GDM1 (cell line): ENCODE results near the gene IGSF3.
"Not testable (repeated sequence)": the region's sequence is repeated elsewhere in the genome, so short reads cannot be mapped to it uniquely, and the experiment has no call there.

Experiments used
- DNase-seq: peaks from one replicate; lab custom pipeline; 2025; lab: John Stamatoyannopoulos, UW

The IGSF3 gene

DNA sequence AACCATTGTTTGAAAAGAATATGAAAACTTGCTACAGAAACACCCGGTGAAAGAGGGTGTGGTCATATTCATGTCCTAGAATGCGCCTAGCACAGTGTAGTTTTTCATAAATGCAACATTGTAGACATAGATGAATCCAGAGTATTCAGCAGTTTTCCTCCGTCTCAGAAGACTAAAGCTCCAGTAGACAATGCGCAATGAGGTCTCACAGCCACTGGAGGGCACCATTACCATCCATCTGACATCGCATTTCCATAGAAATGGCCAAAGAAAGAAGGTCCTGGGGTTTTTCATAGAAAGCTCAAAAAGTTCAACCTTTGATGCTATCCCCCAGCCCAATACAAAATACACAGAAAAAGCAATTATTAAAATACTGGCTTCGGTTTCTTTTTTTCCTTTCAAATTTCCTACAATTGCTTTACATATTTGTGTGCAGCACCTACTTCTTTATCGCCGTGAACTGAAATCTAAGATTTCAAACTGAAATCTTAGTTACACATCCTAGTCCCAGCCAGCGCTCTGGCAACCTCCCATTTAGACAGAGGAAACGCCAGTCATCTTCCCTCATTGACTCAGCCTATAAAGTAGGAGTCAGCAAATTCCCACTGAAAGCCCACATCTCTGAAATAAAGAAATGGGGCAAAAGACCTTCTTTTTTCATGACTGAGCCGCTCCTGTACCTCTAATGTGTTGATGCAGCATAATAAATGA lies 92.8 kb downstream of the IGSF3 start:
- peak; percentile 59 for DNase-seq

DNA sequence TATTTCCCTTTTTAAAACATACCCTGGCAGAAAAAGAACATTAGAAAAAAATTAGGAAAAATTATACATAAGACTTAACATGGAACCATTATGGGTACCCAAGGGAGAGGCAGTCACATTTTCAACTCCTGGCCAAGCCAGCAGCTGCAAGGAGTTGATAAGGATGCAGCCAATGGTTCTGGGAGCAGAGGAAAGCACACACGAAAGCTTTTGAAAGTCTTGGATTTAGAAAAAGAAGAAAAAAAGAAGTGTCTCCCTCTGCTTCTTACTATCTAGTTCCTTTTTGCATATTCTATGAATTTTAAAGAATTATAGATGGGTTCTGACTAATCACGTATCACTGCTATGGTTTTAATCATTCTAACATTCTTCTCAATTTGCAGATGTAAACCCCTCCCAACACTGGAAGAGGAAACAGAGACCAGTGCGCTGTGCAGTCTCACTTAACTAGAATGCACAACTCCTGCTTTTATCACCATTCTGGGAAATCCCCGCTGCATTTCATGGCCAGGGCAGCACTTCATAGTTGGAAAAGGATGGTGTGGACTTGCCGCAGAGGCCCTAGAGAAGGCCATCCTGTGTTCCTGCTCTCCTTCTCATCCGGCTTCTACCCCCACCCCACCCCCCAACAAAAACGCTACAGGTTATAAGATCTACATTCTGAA lies 94.0 kb downstream of the IGSF3 start:
- DNase-seq = no peak

- DNase-seq = no peak
These were observed 94.6 kb downstream of the IGSF3 start for GRCh38 chr1:116572771-116573430.

GRCh38 chr1:116572099-116572498 lies 95.4 kb downstream of the IGSF3 start:
- DNase-seq = no peak

GRCh38 chr1:116571215-116571919 lies 96.2 kb downstream of the IGSF3 start:
- no peak for DNase-seq

- DNase-seq = peak; percentile 87
These were observed 96.9 kb downstream of the IGSF3 start, which contains the start of gene CD58 for GRCh38 chr1:116570358-116571214. CD58 (minus strand) TSS chr1:116571026; CDS start chr1:116570972, 54 bp downstream.

DNA sequence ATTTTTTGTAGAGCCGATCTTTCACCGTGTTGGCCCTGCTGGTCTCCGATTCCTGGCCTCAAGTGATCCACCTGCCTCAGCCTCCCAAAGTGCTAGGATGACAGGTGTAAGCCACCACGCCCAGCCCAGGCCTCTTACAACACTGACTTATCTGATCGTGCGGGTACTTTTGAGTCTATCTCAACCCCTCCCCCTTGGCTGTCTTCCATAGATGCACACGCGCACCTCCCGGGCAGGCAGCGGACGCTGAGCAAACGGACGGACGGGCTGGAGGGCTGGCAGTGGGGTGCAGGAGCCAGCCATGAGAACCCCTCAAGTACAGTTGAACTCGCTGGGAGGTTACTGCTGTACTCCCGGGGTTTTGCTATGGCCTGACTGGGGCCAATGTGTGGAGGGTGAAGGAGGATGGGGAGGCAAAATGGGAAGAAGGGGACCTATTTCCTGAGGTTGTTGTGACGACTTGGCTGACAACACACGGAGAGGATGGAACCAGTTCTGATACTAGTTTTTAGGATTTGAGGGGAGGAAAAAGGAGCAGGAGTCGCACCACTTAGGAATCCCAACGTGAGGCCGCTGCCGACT lies 97.7 kb downstream of the IGSF3 start:
- DNase-seq = no peak

- DNase-seq = no peak
These were observed 98.2 kb downstream of the IGSF3 start for GRCh38 chr1:116569381-116569670.

DNA sequence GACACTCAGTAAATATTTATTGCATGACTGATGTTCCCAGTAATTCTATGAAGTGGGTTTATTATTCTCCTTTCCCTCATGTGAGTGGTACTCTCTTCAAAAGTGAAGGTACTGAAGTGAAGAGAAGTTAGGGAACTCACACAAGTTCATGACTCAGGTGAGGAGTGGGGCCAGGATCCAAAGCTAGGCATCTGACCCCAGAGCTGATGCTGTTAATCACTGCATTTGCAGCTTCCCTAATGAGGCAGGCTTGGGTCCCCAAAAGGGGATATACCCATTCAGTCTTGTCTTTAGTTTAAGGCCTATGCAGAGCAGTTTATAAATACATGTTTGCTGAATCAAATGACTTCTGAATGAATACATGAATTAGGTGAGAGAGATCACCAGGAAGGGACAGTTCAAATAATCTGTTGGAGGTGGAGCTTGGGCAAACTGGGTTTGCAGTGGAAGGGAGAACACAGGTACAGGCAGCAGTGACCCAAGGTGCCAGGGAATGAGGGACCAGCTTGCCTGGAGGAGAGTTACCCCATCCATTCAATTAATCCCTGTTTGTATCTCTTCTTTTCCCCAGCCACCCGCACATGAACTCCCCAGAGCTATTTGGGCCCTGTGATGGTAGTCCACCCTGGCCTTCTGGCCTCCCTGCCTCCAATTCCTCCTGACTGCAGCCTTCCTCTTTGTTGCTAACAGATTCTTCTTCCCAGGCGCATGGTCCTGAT lies 98.7 kb downstream of the IGSF3 start:
- no peak for DNase-seq

GRCh38 chr1:116567790-116568661 lies 99.5 kb downstream of the IGSF3 start:
- no peak for DNase-seq

DNA sequence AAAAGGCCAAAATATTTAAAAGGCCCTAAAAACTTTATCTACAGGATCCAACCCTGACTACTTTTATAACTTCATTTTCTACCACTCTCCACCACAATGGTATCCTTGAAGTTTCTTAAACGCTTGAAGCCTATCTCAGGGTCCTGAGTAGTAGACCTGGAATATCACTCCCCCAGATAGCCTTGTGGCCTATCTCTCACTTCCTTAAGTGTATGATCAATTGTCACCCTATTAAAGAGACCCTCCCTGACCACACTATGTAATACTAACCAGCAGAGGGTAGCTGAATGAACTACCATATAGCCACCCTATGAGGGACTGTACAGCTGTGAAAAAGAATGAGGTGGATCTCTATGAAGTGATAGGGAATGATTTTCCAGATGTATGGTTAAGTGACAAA lies 102.3 kb downstream of the IGSF3 start:
- DNase-seq = no peak

DNA sequence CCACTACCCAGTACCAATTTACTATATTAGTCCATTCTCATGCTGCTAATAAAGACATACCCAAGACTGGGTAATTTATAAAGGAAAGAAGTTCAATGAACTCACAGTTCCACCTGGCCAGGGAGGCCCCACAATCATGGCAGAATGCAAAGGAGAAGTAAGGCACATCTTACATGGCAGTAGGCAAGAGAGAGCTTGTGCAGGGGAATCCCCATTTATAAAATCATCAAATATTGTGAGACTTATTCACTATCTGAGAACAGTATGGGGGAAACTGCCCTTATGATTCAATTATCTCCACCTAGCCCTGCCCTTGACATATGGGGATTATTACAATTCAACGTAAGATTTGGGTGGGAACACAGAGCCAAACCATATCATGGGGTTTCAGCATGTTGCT lies 103.1 kb downstream of the IGSF3 start:
- no peak for DNase-seq

DNA sequence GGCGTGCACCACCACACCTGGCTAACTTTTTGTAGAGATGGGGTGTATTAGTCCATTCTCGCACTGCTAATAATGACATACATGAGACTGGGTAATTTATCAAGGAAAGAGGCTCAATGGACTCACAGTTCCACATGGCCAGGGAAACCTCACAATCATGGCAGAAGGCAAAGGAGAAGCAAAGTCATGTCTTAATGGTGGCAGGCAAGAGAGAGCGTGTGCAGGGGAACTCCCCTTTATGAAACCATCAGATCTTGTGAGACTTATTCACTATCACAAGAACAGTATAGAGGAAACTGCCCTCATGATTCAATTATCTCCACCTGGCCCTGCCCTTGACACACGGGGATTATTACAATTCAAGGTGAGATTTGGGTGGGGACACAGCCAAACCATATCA lies 105.1 kb downstream of the IGSF3 start:
- DNase-seq = not testable (repeated sequence)

DNA sequence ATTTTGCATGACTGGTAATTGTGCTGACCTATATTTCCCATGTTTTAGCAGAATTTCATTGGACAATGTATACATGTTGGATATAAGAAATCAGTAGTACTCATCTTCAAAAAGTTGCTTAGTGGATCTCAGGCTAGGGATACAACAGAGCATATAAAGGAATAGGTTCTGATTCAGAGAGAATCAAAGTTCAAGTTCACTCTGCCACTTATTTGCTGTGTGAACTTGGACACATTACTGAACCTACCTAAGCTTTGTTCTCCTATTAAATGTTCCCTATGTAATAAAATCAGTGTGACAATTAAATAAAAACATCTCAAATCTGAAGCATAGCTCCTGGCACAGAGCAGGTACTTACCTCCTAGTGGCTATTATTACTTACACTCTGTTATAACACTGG lies 106.0 kb downstream of the IGSF3 start:
- DNase-seq = no peak

GRCh38 chr1:116560704-116561490 lies 106.6 kb downstream of the IGSF3 start:
- DNase-seq = no peak

GRCh38 chr1:116559304-116559761 lies 108.2 kb downstream of the IGSF3 start:
- no peak for DNase-seq

DNA sequence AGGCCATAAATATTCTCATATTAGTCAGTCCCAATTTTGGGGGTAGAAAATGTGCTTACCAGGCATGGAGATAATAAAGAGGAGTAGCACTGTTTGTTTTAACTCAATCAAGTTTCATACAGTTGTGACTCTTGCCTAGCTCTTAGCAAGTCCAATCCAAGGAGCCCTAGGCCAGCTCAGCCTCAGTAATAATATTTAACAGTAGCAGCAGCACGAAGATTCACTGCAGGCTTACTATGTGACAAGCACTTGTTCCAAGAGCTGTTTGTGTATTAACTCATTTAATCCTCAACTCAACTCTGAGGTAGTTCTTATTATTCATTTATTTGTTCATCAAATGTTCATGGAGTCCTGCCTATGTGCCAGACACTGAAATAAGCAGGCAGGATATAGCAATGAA lies 109.0 kb downstream of the IGSF3 start:
- no peak for DNase-seq

DNA sequence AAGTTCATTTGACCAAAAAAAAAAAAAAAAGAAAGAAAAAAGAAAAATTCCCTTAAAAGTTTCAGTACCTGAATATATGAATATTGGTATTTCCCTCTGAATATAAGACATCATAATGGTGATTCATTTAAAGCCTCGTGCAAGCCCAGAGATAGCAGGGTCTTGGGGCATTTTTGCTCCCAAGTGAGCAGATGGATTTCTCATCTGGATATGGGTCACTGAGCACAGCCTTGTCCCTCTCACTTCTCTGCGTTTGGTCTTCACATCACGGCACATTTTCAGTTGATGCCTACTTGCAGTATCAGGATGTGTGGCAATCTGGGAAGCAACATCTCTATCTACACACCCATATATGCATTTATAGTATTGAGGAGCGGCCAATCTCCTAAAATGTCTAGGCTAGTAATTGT lies 109.4 kb downstream of the IGSF3 start:
- no peak for DNase-seq
